NCI-H187 treated with DMSO at 0.1 percent for 48 hours (cell line): Measurements from ENCODE around the gene KIF26B.

ENCODE experiments used
- DNase-seq: peaks from one replicate; lab custom pipeline; 2025; lab: John Stamatoyannopoulos, UW

The KIF26B gene

GRCh38 chr1:245209658-245210435 is 55.1 kb downstream of the KIF26B start:
- no peak for DNase-seq

DNA sequence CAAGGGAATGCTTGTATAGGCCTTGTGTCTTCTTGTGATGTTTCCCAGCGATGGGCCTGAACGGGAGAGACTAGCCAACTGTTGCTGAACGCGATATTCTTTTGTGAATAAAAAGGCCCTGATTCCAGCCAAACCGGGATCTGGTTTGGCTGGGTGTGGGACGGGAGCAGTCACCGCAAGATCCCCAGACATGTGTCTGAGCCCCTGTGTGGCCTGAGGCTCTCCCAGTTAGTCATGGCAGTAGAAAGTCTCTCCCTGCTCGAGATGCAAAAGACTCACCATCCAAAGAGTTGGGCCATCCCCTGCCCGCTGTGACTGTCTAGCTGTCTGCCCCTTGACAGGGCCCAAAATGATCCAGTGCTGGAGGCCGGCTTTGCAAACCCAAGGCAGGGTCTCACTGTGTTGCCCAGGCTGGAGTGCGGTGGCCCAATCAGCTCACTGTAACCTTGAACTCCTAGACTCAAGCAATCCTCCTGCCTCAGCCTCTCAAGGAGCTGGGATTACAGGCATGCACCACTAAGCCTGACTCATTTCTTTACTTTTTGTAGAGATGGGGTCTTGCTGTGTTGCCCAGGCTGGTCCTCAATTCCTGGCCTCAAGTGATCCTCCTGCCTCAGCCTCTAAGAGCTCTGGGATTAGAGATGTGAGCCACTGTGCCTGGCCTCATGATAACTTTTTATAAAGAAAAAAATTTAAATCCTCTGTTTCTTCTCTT is 56.4 kb downstream of the KIF26B start:
- no peak for DNase-seq

GRCh38 chr1:245211761-245212160 is 57.0 kb downstream of the KIF26B start:
- DNase-seq = no peak

GRCh38 chr1:245212221-245212710 is 57.5 kb downstream of the KIF26B start:
- DNase-seq = no peak

GRCh38 chr1:245213066-245213831 is 58.5 kb downstream of the KIF26B start:
- DNase-seq = no peak

- DNase-seq = no peak
These were observed 60.3 kb downstream of the KIF26B start for GRCh38 chr1:245215071-245215470.

DNA sequence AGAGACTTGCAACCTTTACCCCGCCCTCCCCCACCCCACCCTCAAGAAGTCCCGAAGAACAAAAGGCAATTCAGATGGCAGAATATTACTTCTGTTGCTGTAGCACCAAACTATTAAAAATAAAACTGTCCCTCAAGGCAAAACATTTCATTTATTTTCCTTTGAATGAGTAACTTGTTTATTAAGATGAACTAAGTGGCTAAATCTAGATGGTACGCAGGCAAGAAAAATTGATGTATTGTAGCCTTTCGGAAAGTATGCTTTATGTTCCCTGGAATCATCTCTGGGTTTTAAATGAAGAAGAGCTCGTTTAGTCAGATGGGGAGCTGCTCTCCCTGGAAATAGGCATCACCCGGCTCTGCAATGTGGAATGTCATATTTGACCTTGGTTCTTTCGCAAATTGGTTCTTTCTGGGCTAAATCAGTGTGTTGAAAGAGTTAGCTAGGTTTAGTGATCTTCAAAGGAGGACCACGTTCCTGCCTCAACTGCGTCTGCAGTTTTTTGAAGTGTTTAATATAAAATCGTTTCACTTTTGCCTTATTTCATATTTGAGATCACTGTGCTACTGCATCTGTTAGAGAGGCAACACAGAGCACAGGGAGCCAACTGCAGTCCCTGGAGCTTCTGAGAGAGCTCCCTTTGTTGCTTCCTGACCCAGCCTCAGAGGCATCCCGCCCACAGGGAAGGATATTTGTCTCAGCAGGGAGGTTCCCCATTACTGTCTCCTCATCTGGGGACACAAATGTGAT is 61.8 kb downstream of the KIF26B start:
- no peak for DNase-seq

GRCh38 chr1:245217853-245218608 is 63.2 kb downstream of the KIF26B start:
- DNase-seq = no peak

DNA sequence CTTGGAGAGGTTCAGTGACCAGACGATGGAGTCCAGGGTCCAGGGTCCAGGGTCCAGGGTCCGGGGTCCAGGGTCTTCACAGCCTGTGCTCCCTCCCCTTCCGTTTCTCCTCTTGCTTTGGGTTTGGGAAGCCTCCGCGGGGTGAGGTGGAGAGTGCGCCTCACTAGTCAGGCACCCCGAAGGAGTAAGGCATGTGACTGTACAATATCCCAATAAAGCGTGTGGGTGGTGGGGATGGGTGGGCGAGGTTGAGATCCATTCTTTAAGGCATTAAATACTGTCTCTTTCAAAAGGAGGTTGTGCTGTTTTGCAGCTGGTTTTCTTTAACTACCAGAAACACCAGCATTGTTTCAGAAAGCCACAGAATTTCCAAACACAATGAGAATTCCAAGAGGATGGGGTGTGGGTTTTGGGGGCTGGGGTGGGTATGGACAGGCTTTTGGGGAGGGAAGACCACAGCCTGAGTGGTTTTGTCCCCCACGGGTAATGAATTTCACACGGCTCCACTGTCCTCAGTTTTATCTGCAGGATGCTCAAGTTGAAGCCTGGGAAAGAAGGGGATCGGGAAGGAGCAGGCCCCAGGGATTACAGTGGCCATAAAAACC is 65.7 kb downstream of the KIF26B start:
- DNase-seq = no peak

DNA sequence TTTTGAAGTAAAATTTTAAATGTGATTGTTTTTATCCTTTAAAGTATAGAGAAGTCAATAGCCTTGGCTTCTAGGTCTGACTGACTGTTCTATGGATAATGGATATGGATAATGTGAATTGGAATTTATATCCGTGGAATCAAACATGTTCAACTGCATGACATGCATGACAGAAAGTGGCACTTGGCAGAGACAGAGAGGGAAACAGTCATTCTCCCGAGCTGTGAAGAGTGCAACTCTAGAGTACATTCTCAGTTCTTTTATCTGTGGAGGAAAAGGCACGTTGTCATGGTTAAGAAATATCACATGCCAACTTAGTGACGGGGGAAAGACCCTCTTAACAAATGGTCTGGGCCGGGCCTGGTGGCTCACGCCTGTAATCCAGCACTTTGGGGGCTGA is 67.0 kb downstream of the KIF26B start:
- no peak for DNase-seq

GRCh38 chr1:245222931-245223595 is 68.3 kb downstream of the KIF26B start:
- DNase-seq = no peak

- no peak for DNase-seq
These were observed 70.8 kb downstream of the KIF26B start for GRCh38 chr1:245225322-245226202.

DNA sequence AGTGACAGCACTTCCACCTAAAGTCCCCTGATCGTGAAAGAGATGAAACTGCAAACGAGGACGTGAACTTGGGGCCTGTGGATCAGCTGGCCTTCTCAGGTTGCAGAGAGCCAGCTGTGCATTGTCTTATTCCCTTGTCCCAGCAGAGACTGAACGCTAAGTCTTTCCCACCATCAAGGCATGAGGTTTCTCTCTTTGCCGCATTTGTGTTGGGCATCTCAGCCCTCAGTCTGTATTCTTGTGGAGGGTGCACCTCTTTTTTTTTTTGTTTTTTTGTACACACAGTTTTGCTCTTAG is 71.4 kb downstream of the KIF26B start:
- DNase-seq = no peak

- DNase-seq = no peak
These were observed 74.3 kb downstream of the KIF26B start for GRCh38 chr1:245229051-245229450.

DNA sequence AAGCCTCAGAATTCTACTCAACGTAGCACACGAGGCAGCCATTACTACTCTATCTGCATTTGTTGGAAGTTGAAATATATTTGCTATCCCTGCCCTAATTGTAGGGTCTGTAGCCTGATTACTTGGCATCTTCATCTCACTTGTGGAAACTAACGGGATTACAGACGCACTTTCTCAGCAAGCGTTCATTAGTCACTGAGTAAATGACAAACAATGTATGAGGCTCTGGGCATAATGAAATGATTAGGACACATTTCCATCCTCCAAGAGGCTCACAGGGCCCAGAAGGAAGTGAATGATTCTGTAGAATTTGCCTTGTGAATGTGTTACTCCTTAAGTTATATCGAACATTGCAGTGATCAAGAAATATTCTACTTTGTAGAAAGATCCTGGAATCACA is 78.1 kb downstream of the KIF26B start:
- no peak for DNase-seq

GRCh38 chr1:245234217-245235081 is 79.7 kb downstream of the KIF26B start:
- no peak for DNase-seq

- DNase-seq = no peak
These were observed 80.4 kb downstream of the KIF26B start for GRCh38 chr1:245235156-245235555.

DNA sequence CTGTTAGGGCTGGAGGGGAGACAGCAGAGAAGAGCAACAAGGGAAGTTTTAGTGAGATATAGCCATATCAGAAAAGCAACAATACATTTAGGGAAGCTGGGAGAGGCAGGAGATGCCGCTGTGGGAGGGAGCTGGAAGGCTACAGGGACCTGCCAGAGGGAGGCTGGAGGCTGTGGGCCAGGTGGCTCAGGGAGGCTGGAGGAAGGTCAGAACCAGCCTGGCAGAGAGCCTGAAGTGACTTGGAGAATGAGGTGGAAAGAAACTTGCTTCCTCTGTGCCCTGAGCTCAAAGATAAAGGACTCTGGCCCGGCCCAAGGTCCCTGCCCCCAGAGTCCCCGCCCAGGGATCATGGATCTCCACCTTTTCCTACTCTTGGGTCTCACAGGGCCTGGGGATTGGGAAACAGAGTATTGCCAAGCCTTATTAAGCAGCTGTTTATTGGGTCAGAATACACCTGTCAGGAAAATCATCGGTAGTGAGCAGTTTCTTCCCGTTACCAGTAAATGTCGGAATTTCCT is 85.9 kb downstream of the KIF26B start:
- DNase-seq = no peak
